ENCODE results near the gene PDPK1.

PDPK1 gene

DNA sequence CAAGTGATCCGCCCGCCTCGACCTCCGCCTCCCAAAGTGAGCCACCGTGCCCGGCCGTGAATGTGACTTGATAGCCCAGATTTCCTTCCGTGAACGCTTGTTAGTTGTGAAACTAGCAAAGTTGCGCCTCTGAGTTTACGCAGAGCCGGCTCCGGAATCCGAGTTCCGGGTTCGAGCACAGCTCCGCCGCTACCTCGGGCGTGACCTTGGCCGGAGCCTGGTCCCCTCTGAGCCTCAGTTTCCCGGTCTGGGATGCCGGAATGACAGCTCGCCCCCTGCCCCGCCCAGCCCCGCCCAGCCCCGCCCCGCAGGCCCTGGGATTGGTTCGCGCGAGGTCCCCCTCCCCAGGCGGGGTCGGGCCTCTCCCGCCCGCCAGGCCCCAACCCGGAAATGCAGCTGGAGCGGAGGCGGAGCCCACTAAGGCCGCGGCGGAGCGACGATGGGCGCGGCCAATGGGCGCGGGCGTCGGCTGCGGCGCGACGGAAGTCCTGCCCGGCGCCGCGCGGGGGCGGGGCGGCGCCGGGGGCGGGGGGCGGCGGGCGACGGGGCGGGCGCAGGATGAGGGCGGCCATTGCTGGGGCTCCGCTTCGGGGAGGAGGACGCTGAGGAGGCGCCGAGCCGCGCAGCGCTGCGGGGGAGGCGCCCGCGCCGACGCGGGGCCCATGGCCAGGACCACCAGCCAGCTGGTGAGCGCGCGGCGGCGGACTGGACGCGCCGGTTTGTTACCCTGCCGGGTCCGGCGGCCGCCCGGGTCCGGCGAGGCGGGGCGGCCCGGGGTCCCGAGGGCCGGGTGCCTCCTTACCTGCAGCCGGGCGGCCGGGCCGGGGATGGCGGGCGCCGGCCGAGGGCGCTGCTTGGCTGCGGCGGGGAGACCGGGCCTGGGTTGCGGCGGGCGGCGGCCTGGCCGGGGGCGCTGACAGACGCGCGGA lies at the start of gene PDPK1:
Gene PDPK1 (plus strand): TSS at position 571 of the 929 bp plus-strand sequence. CDS start 92 bp downstream, at position 663.
- peak; percentile 81 for DNase-seq (ENCODE audit: low read depth, low spot score)

DNA sequence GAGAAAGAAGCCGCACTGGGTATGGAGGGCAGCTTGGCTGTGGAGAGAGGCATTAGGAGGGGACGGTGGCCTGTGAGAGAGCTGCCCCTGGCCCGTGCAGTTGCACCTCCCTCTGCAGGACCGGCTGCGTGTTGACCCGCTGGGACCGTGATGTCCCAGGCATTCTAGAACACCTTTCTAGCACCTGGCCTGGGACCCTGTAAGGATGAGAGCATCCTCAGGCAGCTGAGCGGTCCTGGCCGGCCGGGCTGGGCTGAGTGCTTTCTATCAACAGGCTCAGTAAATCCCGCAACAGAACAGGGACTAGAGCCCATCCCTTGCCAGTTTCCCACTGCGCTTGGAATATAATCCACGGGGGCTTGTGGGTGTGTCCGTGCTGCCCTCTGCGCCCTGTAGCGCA lies 48.2 kb upstream of the PDPK1 start:
- no peak for DNase-seq (ENCODE audit: low read depth, low spot score)

DNA sequence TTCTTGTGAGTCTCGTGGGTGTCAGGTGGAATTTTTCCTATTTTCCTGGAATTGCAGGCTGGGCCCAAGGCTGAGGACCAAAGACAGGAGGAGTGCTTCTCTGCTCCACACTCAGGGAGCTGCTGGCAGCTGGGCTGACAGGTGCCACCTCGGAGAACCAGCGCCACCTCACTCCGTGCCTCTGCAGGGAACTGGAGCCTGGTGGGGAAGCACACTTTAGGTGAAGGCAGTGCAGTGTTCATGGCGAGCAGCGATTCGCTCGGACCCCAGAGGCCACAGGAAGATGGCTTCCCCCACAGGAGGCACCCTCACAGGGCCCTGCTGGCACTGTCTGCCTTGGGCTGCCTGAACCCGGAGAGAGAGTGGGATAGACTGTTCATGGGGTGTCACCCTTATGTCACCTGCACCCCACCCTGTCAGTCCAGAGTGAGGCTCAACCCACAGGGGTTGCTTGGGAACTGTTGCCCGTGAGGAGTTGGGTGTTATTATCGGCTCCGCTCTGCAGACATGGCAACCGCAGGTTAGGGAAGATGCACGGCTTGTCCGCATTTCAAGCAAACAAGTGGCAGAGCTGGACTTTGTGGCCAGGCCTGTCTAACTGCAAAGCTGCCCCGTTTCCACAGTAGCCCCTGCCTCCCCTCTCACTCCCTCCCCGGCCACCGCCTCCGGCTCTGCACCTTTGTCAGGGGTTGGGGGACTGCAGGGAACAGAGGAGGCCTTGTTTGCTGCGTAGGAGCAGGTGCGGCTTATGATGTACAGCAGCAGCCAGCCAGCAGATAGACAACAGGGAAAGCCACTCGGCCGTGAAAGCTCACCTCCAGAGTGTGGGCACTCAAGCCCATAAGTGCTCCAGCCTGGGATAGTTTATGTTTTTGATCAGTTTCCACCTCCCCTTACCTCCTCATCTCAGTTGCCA lies 47.4 kb upstream of the PDPK1 start:
- no peak for DNase-seq (ENCODE audit: low read depth, low spot score)

DNA sequence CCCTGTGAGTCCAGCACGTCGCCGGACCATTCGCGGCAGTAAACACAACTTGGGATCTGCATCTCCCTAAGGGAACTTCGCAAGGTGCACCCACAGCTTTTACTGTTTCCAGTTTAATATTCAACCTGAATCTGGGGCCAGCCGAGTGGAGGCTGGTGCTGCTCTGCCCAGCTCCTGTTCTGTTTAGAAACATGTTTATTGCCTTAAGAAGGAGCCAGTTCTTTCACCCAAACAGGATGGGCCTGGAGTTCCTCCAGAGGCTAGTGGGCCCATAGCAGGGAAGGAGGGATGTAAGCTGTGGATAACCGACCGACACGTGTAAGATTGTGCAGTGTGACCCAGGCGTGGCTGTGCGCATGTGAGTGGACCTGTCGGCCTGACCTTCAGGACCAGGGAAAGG lies 45.5 kb upstream of the PDPK1 start:
- no peak for DNase-seq (ENCODE audit: low read depth, low spot score)

DNA sequence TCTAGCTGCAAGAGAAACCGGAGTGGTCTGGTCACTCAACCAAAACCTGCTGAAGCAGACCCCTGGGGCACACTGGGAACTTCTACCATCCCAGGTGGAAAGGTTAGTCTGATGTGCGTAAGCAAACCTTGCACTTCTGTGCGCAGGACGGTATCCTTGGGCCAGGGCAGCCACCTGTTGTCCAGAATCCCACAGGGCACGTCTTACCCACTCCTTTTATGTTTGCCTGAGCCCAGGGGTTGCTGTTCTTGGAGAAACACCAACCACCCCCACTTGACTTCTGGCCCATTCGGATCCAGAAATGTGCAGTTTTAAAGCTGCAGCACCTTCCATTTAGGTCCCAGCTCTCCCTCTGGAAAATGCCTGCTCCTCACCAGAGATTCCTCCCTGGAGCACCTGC lies 44.2 kb upstream of the PDPK1 start:
- no peak for DNase-seq (ENCODE audit: low read depth, low spot score)

DNA sequence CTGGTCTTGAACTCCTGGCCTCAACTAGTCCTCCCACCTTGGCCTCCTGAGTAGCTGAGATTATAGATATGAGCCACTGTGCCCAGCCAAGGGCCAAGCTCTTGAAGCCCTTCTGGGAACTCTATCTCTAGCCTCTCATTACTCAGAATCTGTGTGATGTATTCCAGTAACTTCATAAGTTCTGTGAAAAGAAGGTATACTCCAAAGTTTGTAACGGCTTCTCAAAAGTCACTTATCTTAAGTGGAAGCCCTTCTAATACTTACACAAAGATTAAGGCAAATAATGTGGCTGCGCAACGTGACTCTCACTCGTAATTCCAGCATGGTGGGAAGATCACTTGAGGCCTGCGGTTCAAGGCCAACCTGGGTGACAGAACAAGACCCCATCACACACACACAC lies 43.2 kb upstream of the PDPK1 start:
- no peak for DNase-seq (ENCODE audit: low read depth, low spot score)

DNA sequence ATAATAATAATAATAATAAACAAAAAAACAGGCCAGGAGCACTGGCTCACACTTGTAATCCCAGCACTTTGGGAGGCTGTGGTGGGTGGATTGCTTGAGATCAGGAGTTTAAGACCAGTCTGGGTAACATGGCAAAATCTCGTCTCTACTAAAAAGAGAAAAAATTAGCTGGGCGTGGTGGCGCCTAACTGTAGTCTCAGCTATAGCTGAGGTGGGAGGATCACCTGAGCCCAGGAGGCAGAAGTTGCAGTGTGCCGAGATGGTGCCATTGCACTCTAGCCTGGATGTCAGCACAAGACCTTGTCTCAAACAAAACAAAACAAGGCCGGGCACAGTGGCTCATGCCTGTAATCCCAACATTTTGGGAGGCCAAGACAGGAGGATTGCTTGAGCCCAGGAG lies 42.8 kb upstream of the PDPK1 start:
- DNase-seq (ENCODE audit: low read depth, low spot score), result no peak

DNA sequence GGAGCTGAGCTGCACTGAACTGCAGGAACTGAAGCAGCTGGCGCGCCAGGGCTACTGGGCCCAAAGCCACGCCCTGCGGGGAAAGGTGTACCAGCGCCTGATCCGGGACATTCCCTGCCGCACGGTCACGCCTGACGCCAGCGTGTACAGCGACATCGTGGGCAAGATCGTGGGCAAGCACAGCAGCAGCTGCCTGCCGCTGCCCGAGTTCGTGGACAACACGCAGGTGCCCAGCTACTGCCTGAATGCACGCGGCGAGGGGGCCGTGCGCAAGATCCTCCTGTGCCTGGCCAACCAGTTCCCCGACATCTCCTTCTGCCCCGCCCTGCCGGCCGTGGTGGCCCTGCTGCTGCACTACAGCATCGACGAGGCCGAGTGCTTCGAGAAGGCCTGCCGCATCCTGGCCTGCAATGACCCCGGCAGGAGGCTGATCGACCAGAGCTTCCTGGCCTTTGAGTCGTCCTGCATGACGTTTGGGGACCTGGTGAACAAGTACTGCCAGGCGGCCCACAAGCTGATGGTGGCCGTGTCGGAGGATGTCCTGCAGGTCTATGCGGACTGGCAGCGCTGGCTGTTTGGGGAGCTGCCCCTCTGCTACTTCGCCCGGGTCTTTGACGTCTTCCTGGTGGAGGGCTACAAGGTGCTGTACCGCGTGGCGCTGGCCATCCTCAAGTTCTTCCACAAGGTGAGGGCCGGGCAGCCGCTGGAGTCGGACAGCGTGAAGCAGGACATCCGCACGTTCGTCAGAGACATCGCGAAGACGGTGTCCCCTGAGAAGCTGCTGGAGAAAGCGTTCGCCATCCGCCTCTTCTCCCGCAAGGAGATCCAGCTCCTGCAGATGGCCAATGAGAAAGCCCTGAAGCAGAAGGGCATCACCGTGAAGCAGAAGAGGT lies 41.4 kb upstream of the PDPK1 start:
- no peak for DNase-seq (ENCODE audit: low read depth, low spot score)

DNA sequence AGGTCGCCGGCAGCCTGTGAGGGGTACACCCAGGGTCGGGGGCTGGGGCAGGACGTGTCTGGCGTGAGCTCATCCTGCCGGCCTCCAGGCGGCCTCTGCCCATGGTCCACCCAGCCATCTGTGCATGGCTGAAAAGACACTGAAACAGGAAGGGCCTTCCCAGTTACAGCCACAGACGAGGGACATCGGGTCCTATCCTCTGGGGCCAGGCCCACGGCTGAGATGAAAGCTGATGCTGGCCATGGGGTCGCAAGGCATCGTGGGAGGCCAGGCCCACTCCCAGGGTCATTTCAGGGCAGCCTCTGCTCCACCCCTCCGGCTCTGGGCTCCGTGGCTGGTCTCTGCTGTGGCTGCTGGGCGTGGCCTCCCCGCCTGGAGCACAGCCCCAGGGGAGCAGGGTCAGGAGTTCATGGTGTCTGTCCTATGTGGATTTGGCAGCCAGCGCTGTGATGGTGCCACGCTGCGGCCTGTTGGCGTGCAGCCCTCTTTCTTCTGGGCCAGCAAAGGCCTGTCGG lies 40.6 kb upstream of the PDPK1 start:
- no peak for DNase-seq (ENCODE audit: low read depth, low spot score)

DNA sequence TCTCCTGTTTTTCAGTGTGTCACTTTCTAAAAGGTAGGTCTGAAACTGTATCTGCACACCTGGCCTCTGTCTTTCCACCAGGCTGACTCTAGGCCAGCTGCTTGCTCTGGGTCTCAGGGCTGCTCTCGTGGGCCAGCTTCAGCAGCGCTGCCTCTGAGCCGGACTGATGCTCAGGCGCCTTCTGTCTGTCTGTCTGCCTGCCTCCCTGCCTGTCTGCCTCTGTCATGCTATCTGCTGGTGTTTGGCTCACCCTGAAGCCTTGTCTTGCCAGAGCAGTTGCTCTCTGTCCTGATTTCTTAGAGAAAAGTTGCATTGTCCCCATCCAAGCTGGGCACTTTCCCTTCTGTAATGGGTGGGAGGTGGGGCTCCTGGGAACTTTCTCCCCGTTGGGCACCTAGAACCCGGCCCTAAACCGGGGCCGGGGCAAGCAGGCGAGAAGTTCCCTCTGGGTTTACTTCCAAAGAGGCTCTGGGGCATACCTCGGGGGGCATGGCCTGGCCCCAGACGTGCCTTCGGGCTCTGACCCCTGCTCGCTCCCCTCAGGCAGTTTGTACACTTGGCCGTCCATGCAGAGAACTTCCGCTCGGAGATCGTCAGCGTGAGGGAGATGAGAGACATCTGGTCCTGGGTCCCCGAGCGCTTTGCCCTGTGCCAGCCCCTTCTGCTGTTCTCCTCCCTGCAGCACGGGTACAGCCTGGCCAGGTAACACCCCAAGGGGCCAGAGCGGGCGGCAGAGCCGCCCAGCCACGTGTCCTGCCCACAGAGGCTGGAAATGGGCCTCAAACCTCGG lies 39.9 kb upstream of the PDPK1 start:
- no peak for DNase-seq (ENCODE audit: low read depth, low spot score)

DNA sequence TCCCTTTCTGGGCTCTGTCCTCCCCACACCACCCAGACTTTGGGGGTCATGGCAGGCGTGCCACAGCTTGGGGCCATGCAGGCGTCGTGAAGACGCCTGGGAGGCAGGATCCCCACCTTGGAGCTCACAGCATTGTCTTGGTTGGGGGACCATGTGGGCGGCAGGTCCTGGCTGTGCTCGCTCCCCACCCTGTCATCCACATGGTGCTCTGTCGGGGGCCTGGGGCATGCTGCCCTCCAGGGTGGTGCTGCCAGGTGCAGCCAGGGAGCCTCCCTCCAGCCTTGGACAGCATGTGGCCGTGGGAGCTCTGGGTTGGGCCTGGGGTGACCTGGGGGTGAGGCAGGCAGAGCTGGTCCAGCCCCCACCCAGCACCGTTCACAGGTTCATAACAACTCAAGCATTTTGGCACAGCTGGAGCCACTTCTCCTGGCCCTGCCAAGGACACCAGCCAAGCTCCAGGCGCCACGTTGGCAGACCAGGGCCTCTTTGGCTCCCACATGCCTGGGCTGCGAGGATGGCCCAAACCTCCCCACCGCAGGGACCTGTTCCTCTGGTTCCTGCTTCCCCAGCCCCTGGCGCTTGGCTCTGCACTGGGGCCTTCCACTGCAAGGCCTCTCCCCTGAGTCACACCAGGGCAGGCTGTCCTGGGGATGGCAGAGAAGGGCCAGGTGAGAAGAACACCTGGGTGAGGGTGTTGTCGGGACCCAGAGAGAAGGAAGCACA lies 39.1 kb upstream of the PDPK1 start:
- DNase-seq (ENCODE audit: low read depth, low spot score), result no peak

DNA sequence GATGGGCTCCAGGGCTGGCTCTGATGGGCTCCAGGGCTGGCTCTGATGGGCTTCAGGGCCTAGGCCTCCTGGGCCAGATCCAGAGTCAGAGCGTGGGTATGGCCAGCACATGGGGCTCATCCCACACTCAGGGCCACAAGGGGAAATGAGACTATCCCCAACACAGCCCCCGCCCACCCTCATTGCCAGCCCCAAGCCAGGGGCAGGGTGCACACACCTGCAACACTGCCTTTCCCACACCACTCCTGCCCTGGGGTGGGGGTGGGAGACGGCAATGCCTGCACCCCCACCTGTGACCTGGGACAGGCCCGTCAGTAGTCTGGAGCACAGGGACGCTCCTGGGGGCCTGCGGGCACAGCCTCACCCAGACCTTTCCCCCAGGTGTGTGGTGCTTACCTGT lies 38.4 kb upstream of the PDPK1 start:
- no peak for DNase-seq (ENCODE audit: low read depth, low spot score)

DNA sequence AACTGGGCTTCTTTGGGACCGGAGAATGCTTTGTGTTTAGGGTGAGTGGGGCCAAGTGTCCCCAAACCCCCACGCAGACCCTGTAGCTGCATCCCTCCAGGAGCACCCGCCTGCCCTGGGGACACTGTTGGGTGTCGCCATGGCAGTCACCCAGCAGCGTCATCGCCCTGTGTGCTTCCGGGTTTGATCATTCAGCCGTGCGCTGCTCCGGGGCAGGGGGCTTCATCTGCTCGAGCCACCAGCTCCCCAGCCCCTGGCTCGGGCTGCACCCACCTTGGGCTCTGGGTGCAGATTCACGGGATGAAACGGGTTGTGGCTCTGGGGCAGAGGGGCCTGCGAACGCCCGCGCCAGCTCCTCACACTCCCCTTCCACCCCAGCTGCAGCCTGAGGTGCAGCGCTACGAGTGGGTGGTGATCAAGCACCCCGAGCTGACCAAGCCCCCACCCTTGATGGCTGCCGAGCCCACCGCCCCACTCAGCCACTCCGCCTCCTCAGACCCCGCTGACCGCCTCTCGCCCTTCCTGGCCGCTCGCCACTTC lies 37.9 kb upstream of the PDPK1 start:
- DNase-seq (ENCODE audit: low read depth, low spot score), result no peak

DNA sequence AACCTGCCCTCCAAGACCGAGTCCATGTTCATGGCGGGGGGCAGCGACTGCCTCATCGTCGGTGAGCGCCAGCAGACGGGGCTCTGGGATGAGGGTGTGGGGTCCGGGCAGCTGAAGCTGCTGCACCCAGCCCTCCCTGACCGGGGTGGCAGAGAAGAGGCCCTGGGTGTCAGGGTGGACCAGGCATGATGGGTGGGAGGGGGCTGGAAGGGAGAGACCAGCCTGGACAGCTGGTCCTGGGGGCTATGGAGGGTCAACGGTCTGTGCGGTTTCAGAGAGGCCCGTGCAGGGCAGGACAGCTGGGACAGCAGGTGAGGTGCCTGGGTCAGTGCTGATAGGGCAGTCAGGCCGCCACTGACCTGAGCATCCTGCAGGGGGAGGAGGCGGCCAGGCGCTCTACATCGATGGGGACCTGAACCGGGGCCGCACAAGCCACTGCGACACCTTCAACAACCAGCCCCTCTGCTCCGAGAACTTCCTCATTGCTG lies 37.3 kb upstream of the PDPK1 start:
- DNase-seq (ENCODE audit: low read depth, low spot score), result no peak

DNA sequence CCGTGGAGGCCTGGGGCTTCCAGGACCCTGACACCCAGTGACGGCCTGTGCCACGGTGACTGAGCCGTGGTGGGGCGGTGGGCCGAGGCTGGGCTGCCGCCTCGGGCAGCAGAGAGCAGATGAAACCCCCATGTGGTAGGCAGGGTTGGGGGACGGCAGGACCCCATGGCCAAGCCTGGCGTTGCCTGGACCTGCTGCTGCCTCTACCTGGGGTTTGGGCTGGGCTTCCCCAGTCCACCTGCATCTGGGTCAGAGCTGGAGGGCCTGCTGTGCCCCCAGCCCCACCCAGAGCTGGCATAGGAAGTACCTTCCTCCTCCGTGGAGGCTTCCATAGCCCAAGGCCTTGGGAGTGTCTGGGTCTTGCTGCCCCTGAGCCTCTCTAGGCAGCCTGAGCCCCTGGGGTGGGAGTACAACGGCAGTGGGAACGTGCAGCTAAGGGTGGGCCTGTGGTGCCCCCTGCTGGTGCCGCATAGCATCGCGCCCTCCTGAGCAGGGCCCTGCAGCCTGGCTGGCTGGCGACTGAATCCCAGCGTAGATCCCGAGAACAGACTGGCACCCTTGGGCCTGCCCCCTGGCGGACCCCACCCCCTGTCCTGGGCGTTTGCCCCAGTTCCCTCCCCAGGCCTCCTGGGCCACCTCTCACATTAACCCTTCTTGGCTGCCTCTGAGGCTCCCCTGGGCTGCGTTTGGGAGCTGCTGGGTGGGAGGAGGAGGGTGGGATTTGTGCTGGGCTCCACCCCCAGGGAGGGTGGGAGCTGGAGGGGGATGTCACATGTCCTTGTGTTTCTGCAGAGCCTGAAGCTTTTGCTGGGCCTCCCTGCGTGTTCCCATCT lies 36.7 kb upstream of the PDPK1 start:
- DNase-seq (ENCODE audit: low read depth, low spot score), result peak; percentile 62

DNA sequence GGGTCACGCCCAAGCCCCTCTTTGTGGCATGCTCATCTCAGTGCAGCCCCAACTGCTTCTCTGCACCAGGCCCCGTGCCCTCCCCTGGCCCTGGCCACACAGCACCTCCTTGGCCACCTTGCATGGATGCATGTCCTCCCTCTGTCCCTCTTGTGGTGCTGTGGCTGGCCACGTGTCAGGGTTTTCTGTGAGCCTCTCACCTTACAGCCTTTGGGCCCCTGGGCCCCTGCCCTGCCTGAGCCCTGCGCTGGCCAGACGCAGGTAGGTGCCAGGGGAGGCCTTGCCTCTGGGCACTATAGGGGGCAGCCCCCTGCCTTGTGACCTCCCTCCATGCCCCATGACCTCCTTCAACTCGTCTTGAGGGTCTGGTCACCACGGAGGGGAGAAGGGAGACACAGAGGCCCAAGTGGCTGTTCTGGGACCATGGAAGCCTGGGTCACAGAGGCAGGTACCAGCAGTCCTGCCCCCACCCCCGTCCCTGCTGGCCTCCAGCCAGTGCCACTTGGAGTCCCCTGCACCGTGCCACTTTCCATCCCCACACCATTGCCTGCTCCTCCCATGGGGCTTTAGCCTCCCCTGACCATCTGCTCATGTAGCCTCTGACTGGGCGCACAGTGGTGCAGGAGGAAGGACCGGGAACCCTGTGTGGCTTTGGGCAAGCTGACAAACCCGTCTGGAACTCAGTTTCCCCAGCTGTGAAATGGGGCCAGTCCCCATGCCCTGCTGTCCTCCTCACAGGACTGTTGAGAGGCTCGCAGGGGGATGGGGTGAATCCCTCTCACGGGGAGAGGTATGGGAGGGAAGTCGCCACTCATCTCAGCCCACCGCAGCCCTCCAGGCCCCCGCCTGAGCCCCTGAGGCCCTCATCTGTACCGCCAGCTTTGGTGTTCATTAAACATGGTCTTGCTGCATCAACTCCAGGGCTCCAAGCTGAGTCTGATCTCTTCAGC lies 35.6 kb upstream of the PDPK1 start:
- DNase-seq (ENCODE audit: low read depth, low spot score), result no peak

DNA sequence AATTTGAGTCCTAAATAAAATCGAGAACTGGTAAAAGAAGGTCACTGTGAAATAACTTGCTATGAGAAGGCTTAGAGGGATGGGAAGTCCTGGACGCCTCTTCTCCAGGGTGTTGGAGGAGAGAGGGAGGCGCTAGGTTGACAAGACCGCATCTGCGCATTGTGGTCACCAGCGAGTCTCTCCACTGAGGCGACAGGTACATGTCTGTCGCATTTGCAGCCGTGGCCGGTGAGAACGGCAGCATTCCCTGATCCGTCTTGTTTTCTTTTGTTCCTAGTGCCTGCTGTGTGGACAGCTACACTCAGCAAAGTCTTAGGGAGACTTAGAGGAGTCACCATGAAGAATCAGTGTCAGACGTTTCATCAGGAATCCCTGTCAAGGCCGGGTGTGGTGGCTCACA lies 32.1 kb upstream of the PDPK1 start:
- no peak for DNase-seq (ENCODE audit: low read depth, low spot score)

Data from smooth muscle cell of the brain vasculature (primary cell).